T-cell (primary cell): ENCODE results near the gene ZNF599. TPM values are rescaled to one million over a fixed set of nuclear protein-coding genes. Genes with fewer than 3 reads are reported as not detected.
"Not testable (repeated sequence)": the region's sequence is repeated elsewhere in the genome, so short reads cannot be mapped to it uniquely, and the experiment has no call there.

Experiments
- ATAC-seq, 4 experiments: fragments of 200-7000 bp in 3 of 4; fragments of 150-1000 bp in 1 of 4; cut with Tn5 transposase; replicated peaks in 1 of 4; 1 replicate in 3 of 4; 2 replicates in 1 of 4; pipeline ENCODE4 v1.10.0; 2021; ENCODE audit warnings: moderate library complexity in 3 of 4, mild to moderate bottlenecking in 2 of 4, moderate number of reproducible peaks in 1 of 4
- CTCF ChIA-PET, 2 donors: fragments of 300-600 bp; sonication (Branson Sonifier 250); formaldehyde crosslinking; loops; one replicate each; lab custom pipeline; 2022; ENCODE audit warnings: antibody characterized with exemption in 2 of 2; lab: Charles Lee
- POLR2A ChIA-PET, 2 donors: fragments of 300-600 bp; sonication (Branson Sonifier 250); formaldehyde crosslinking; loops; one replicate each; lab custom pipeline; 2022; ENCODE audit warnings: antibody characterized with exemption in 2 of 2; lab: Charles Lee
- DNase-seq, 35 experiments: peaks; one replicate each; pipeline versions ENCODE4 v3.0.0 to v3.0.0-alpha.2; 2013 to 2023
- H3K27ac ChIP-seq: one replicate; pipeline ENCODE4 v1.5.1; 2013; ENCODE audit warnings: low read length
- H3K27me3 ChIP-seq, 2 experiments: replicated peaks in 1 of 2; 1 replicate in 1 of 2; 2 replicates in 1 of 2; pipeline versions ENCODE4 v1.6.1 to v1.7.0; 2013; ENCODE audit warnings: low read length in 1 of 2, mixed read lengths in 1 of 2; ENCODE audit not compliant: control insufficient read depth in 2 of 2, insufficient read depth in 2 of 2; ENCODE audit errors: extremely low read depth in 1 of 2
- H3K36me3 ChIP-seq, 2 donors: 1 replicate in 1 of 2; 2 replicates in 1 of 2; pipeline versions ENCODE4 v1.6.1 to v1.7.0; 2013; ENCODE audit warnings: low read length in 1 of 2; ENCODE audit not compliant: control insufficient read depth in 2 of 2, insufficient read depth in 1 of 2; ENCODE audit errors: extremely low read depth in 1 of 2
- H3K4me1 ChIP-seq, 2 experiments: 1 replicate in 1 of 2; 2 replicates in 1 of 2; pipeline versions ENCODE4 v1.6.1 to v1.7.0; 2013; ENCODE audit warnings: low read length in 2 of 2, mixed read lengths in 1 of 2; ENCODE audit not compliant: insufficient read depth in 2 of 2, control insufficient read depth in 1 of 2; ENCODE audit errors: extremely low read depth in 1 of 2
- H3K4me3 ChIP-seq, 2 donors: 1 replicate in 1 of 2; 2 replicates in 1 of 2; pipeline versions ENCODE4 v1.5.1 to v1.7.0; 2013; ENCODE audit warnings: mild to moderate bottlenecking in 2 of 2, low read length in 1 of 2, moderate library complexity in 1 of 2; ENCODE audit not compliant: control insufficient read depth in 1 of 2; ENCODE audit errors: extremely low read depth in 1 of 2
- H3K9me3 ChIP-seq: 2 replicates; pipeline ENCODE4 v1.7.0; 2013
- H3K27ac Mint-ChIP-seq, 2 donors: one replicate each; pipeline ENCODE4 v1.8.0; 2020 to 2021; ENCODE audit warnings: mild to moderate bottlenecking in 2 of 2, mixed read lengths in 2 of 2
- H3K27me3 Mint-ChIP-seq, 2 donors: one replicate each; pipeline ENCODE4 v1.8.0; 2021 to 2022; ENCODE audit warnings: mixed read lengths in 2 of 2
- H3K36me3 Mint-ChIP-seq: one replicate; pipeline ENCODE4 v1.8.0; 2021; ENCODE audit warnings: mixed read lengths
- H3K4me1 Mint-ChIP-seq, 3 donors: one replicate each; pipeline ENCODE4 v1.8.0; 2020 to 2022; ENCODE audit warnings: mixed read lengths in 3 of 3, mild to moderate bottlenecking in 1 of 3
- H3K4me3 Mint-ChIP-seq, 3 donors: one replicate each; pipeline ENCODE4 v1.8.0; 2020 to 2022; ENCODE audit warnings: mild to moderate bottlenecking in 3 of 3, mixed read lengths in 3 of 3, moderate library complexity in 3 of 3
- H3K9me3 Mint-ChIP-seq, 3 donors: one replicate each; pipeline ENCODE4 v1.8.0; 2020 to 2022; ENCODE audit warnings: mixed read lengths in 3 of 3
- WGBS: methylation state at CpG from one replicate; pipeline ENCODE4 v1.1.5; 2013; ENCODE audit warnings: missing lambda C conversion rate; ENCODE audit not compliant: insufficient coverage; 5-methylcytosine and 5-hydroxymethylcytosine counted together
- total RNA-seq, 35 experiments: library from RNA in 6 of 35; stranded (reverse) in 6 of 35; fragments of 120-200 nt in 1 of 35; gene quantifications; one replicate each; pipeline versions ENCODE4 v1.2.1 to v1.2.4 and lab custom pipeline; 2013 to 2026

ZNF599 gene
- total RNA-seq, 5 donors from 2014 or later (not counting 1 experiment from before 2014, with no cell fraction given), result 4.1 to 12.6 (median 8.1) TPM

GRCh38 chr19:34796953-34797352 lies 23.9 kb upstream of the ZNF599 start:
- H3K9me3 ChIP-seq, H3K4me1 ChIP-seq, DNase-seq, H3K27ac ChIP-seq, POLR2A ChIA-PET, H3K27ac Mint-ChIP-seq, H3K27me3 Mint-ChIP-seq, H3K27me3 ChIP-seq, CTCF ChIA-PET, H3K4me3 Mint-ChIP-seq, H3K36me3 ChIP-seq, H3K4me3 ChIP-seq, ATAC-seq: not testable (repeated sequence)
- WGBS, result no CpG with 5 or more reads among the region's 6 CpGs
- Mint-ChIP-seq H3K9me3 (peaks cover 2 to 30% (median 8%) of the 10 kb centered on the region in 3 donors), H3K36me3 (peaks cover 18% of the 10 kb centered on the region), H3K4me1 (peaks cover 18 to 19% (median 18%) of the 10 kb centered on the region in 3 donors)

- H3K4me1 ChIP-seq, result no peaks in the 10 kb centered on the region
- Mint-ChIP-seq H3K27me3 (no peaks in the 10 kb centered on the region), H3K27ac (peak overlapping the region in 1 of 2 donors; percentile 62), H3K36me3 (peaks cover 12% of the 10 kb centered on the region), H3K4me3 (peak overlapping the region in 1 of 3 donors; percentile 25), H3K9me3 (peaks cover 0 to 20% (median 8%) of the 10 kb centered on the region in 3 donors), H3K4me1 (peaks cover 18 to 19% (median 18%) of the 10 kb centered on the region in 3 donors)
- H3K36me3 ChIP-seq, result no peaks in the 10 kb centered on the region
- 89% methylated on average over 5 of the region's 9 CpGs for WGBS
- no peaks in the 10 kb centered on the region for H3K9me3 ChIP-seq
- H3K27ac ChIP-seq, result no peak overlapping the region
- H3K27me3 ChIP-seq, result no peaks in the 10 kb centered on the region
- ATAC-seq (no peak), DNase-seq (no peak)
- POLR2A ChIA-PET, result no interaction called here
- no peak overlapping the region for H3K4me3 ChIP-seq
- CTCF ChIA-PET, result no interaction called here
Observed at GRCh38 chr19:34794066-34794960, 21.3 kb upstream of the ZNF599 start.

- Histone ChIP-seq H3K27me3 (no peaks in the 10 kb centered on the region), H3K4me1 (no peaks in the 10 kb centered on the region), H3K27ac (no peak overlapping the region), H3K9me3 (no peaks in the 10 kb centered on the region), H3K4me3 (no peak overlapping the region), H3K36me3 (no peaks in the 10 kb centered on the region)
- ATAC-seq (no peak), DNase-seq (no peak)
- H3K27me3 Mint-ChIP-seq, result no peaks in the 10 kb centered on the region
- peak overlapping the region in 1 of 3 donors; percentile 25 for H3K4me3 Mint-ChIP-seq
- WGBS, result 56% methylated on average over 3 of the region's 3 CpGs
- peaks cover 18 to 19% (median 18%) of the 10 kb centered on the region in 3 donors for H3K4me1 Mint-ChIP-seq
- H3K36me3 Mint-ChIP-seq, result peaks cover 12% of the 10 kb centered on the region
- peak overlapping the region; percentile 29 to 73 for H3K27ac Mint-ChIP-seq
- CTCF ChIA-PET, result no interaction called here
- POLR2A ChIA-PET, result no interaction called here
- H3K9me3 Mint-ChIP-seq, result peaks cover 0 to 16% (median 5%) of the 10 kb centered on the region in 3 donors
Observed at GRCh38 chr19:34793565-34793964, 20.6 kb upstream of the ZNF599 start.

GRCh38 chr19:34788074-34788473 lies 15.1 kb upstream of the ZNF599 start:
- H3K9me3 ChIP-seq, result no peaks in the 10 kb centered on the region
- DNase-seq (no peak), ATAC-seq (no peak)
- H3K4me3 Mint-ChIP-seq, result no peak overlapping the region
- H3K4me1 Mint-ChIP-seq, result peaks cover 2 to 3% (median 3%) of the 10 kb centered on the region in 3 donors
- H3K36me3 ChIP-seq, result no peaks in the 10 kb centered on the region
- H3K27ac Mint-ChIP-seq, result no peak overlapping the region
- peaks cover 0 to 10% (median 6%) of the 10 kb centered on the region in 3 donors for H3K9me3 Mint-ChIP-seq
- no peak overlapping the region for H3K27ac ChIP-seq
- H3K4me1 ChIP-seq, result no peaks in the 10 kb centered on the region
- no peaks in the 10 kb centered on the region for H3K27me3 Mint-ChIP-seq
- 50% methylated on average over 2 of the region's 2 CpGs for WGBS
- no peaks in the 10 kb centered on the region for H3K27me3 ChIP-seq
- no peak overlapping the region for H3K4me3 ChIP-seq
- CTCF ChIA-PET, result no interaction called here
- POLR2A ChIA-PET, result interaction anchor here in 1 of 2 donors (0.5 kb wide), 1 partner anchor 9 kb away, joined by 4 read pairs; no protein-coding TSS in a partner anchor
- peaks cover 15% of the 10 kb centered on the region for H3K36me3 Mint-ChIP-seq

- Mint-ChIP-seq H3K27me3 (no peaks in the 10 kb centered on the region), H3K4me3 (no peak overlapping the region), H3K4me1 (no peaks in the 10 kb centered on the region), H3K9me3 (peaks cover 0 to 10% (median 6%) of the 10 kb centered on the region in 3 donors), H3K27ac (no peak overlapping the region), H3K36me3 (peaks cover 11% of the 10 kb centered on the region)
- H3K27me3 ChIP-seq, result no peaks in the 10 kb centered on the region
- no peak overlapping the region for H3K27ac ChIP-seq
- ChIA-PET CTCF (no interaction called here), POLR2A (no interaction called here)
- H3K36me3 ChIP-seq, result no peaks in the 10 kb centered on the region
- WGBS, result 100% methylated on average over 1 of the region's 3 CpGs
- no peak overlapping the region for H3K4me3 ChIP-seq
- ATAC-seq, result no peak
- no peak for DNase-seq
- no peaks in the 10 kb centered on the region for H3K9me3 ChIP-seq
- H3K4me1 ChIP-seq, result no peaks in the 10 kb centered on the region
Observed at GRCh38 chr19:34787059-34787824, 14.2 kb upstream of the ZNF599 start.

GRCh38 chr19:34786236-34786635 lies 13.2 kb upstream of the ZNF599 start:
- Histone ChIP-seq H3K27me3 (no peaks in the 10 kb centered on the region), H3K36me3 (no peaks in the 10 kb centered on the region), H3K9me3 (no peaks in the 10 kb centered on the region), H3K4me3 (no peak overlapping the region), H3K27ac (no peak overlapping the region), H3K4me1 (no peaks in the 10 kb centered on the region)
- ChIA-PET POLR2A (no interaction called here), CTCF (no interaction called here)
- Mint-ChIP-seq H3K36me3 (peaks cover 8% of the 10 kb centered on the region), H3K4me1 (no peaks in the 10 kb centered on the region), H3K4me3 (no peak overlapping the region), H3K27ac (no peak overlapping the region), H3K9me3 (peaks cover 0 to 10% (median 6%) of the 10 kb centered on the region in 3 donors), H3K27me3 (no peaks in the 10 kb centered on the region)
- no peak for DNase-seq
- no peak for ATAC-seq
- 73% methylated on average over 3 of the region's 5 CpGs for WGBS
